Measurements from ENCODE around the gene ASIC2.

DNA sequence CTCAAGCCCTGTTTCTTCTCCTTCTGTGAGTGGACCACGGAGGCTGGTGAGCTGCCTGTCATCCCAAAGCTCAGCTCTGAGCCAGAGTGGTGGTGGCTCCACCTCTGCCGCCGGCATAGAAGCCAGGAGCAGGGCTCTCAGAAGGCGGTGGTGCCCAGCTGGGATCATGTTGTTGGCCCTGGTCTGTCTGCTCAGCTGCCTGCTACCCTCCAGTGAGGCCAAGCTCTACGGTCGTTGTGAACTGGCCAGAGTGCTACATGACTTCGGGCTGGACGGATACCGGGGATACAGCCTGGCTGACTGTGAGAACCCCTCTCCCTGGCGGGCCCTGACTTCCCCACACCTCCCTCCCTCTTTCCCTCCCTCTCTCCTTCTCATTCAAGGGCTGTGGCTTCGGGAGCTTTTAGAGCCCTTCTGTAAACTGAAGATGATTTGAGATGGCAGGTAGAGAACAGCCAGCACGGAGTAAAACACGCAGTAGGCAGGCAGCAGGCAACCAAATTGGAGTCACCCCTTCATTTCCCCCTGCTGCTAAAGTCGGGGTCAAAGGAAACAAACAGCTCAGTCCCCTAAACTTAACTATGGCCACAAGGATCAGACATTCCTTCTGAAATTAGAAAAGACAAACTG is 297.6 kb downstream of the ASIC2 start:
- TF ChIP-seq FOXM1 (IDR thresholded peaks at IDR 0.05; ENCODE audit: borderline replicate concordance) (no peak), ARNT (IDR thresholded peaks at IDR 0.05) (no peak), TARDBP (IDR thresholded peaks at IDR 0.05) (no peak), NFRKB (IDR thresholded peaks at IDR 0.05) (no peak), ELF4 (IDR thresholded peaks at IDR 0.05) (no peak), HDGF (IDR thresholded peaks at IDR 0.05; ENCODE audit: borderline replicate concordance) (no peak), CTBP1 (IDR thresholded peaks at IDR 0.05; ENCODE audit: borderline replicate concordance) (no peak), SP1 (IDR thresholded peaks at IDR 0.05) (no peak), BHLHE40 (IDR thresholded peaks at IDR 0.05; ENCODE audit: borderline replicate concordance) (no peak), SUZ12 (IDR thresholded peaks at IDR 0.05) (no peak), FOXK2 (IDR thresholded peaks at IDR 0.05) (no peak)

Data from HEK293T (cell line).